NCI-H460 (cell line): ENCODE results near the gene BPGM. TPM values are rescaled to one million over a fixed set of nuclear protein-coding genes. Genes with fewer than 3 reads are reported as not detected.
"Not testable (repeated sequence)": the region's sequence is repeated elsewhere in the genome, so short reads cannot be mapped to it uniquely, and the experiment has no call there.

ENCODE experiments used
- DNase-seq: peaks from one replicate; pipeline ENCODE4 v3.0.0-alpha.2; 2016; ENCODE audit warnings: low read depth; ENCODE audit errors: extremely low read depth
- total RNA-seq: library from RNA; depleted of rRNA; stranded (reverse); fragments of >200 nt; shearing (Covaris generic); gene quantifications from 2 replicates; pipeline ENCODE4 v1.2.3, GENCODE V29; 2014

Gene BPGM
- total RNA-seq, 1 experiment from 2014 or later: 21.5 TPM

DNA sequence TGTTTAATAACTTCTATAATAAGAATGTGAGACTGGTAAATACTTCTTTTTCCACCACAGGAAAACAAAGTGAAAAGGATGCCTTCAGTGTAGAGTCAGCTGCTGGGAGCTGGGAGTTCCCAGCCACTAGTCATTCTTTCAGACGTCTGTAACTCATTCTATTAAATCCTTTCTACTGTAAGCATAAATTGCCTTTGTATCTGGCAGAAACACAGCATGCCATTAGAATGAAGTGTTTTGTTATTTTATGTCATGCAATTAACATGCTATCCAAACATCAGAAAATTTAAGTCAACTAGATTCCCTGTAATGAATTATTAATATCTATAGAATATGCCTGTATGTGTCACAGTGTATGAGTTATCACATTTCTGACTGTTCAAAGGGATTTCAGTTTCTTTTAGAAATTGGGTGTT is 14.3 kb downstream of the BPGM start:
- no peak for DNase-seq

DNA sequence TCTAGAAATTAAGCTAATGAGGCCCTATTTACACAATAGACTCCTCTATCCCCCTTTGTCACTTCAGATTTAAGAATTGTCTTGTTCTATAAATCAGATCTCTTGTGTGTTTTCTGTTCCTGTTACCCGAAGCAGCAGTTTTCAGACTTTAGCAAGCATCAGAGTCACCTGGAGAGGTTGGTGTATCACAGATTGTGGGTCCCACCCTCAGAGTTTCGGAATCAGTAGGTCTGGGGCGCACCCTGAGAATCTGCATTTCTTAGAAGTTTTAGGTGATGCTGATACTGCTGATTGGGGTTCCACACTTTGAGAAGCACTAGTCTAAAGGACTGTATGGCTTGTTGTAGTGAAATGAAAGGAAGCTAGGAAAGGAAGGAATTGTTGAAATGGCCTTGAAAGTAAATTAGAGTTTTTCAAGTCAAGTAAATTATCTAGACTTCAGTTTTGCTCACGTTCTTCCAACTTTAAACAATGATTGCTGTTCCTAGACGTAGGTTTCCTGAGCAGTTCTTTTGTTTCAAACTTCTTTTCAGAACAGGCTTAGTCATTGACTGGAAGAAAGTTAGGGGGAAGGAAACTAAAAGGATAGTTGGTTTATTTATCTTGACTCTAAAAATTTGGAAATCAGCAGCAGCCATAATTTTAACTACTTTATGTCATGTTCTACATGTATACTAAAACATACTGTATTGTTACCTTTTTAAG is 15.7 kb downstream of the BPGM start:
- no peak for DNase-seq

DNA sequence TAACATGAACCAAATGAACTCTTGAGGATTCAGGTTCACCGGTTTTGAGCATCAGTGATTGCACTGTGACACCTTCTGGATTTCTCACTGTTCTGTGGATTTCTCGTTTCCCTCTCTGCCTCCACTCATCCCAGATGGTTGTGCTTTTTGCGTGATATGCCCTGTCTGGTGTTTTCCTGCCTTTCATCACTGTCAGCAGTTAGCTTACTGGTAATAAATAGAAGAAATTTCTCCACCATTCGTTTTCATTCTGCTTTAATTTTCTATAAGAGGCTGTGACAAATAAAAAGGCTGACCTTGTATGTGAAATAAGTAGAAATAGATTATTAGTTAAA is 16.2 kb downstream of the BPGM start:
- no peak for DNase-seq

GRCh38 chr7:134665045-134665444 is 18.4 kb downstream of the BPGM start:
- not testable (repeated sequence) for DNase-seq

DNA sequence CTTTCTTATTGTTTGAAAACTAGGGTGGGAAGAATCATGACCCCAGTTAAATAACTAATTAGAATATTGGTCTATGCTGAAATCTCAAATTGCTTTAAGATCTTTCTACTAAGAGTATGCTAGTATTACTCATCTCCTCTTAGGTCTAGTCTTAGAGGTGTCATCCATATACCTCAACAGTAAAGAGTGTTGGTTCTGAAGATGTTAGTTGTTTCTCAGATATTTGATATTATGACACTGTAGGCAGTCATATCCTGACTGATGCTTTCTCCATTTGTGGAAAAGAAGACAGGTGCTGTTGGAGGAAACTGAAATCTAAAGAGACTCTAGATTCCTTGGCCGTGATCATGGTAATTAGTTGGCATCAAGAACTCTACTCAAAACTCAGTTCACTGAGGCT is 21.2 kb downstream of the BPGM start:
- DNase-seq: no peak

DNA sequence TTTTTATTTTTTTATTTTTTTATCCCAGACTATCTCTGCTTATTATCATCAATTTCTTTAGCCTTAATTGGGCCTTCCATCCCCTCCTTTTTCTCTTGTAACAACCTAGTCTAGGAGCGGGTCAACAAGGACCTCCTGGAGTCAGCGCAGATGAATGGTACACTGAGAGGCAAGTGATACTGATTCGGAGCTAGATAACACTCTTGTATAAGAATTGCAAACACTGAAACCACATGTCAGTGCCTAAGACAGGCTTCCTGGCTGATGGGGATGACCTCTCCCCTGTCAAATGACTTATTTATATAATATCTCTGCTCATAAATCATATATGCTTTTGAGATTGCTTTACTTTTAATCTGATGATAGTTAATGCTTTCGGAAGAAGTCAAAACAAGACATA is 22.7 kb downstream of the BPGM start:
- DNase-seq: no peak

GRCh38 chr7:134669845-134670373 is 23.3 kb downstream of the BPGM start:
- peak; percentile 55 for DNase-seq

- no peak for DNase-seq
Measured at GRCh38 chr7:134671609-134672008, 25.0 kb downstream of the BPGM start.

DNA sequence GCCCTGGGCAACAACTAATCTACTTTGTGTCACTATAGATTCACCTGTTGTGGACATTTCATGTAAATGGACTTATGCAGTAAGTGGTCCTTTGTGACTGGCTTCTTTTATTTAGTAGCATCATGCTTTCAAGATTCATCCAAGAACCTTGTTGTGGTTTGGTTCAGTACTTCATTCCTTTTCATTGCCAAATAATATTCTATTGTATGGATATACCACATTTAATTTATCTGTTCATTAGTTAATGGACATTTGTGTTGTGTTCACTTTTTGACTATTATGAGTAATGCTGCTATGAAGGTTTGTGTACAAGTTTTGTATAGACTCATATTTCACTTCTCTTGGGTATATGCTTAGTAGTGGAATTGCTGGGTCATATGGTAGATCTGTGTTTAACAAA is 27.8 kb downstream of the BPGM start:
- DNase-seq: no peak

- DNase-seq: no peak
Measured at GRCh38 chr7:134676743-134677142, 30.1 kb downstream of the BPGM start.

DNA sequence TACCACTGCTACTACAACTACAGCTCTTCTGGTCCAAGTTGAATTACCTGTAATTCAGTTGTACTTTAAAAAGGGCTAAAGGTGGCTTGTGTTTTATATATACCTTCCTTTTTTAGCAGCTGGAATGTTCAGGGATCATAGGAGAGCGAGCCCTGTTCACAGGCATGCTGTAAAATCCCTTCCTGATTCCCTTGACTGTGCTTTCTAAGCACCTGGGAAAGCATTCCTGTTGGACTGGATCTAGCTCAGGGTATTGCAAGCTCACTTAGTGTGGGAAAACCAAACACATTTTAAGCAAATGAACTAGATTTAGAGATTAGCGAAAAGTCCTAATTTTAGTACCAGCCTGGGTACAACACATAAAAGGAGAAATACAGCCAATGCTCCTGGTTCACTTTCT is 31.5 kb downstream of the BPGM start:
- DNase-seq: no peak

DNA sequence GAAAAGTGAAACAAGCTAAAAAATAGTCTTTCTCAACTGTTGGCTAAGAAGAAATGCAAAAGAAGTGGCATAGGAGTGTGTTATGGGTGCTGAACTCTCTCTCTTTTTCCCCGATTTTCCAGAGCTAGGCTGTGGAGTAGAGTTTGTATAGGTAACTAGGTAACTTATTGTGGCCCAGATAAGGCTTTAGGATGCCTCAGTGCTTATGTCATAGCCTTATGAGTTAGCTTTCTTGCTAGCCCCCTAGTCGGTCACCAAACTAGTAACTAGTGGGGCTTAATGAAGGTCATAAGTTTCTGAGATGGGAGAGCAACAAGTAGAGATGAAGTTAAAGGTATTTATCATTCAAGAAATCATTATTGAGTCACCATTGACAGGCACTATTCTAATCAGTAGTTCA is 32.4 kb downstream of the BPGM start:
- no peak for DNase-seq

GRCh38 chr7:134684165-134684564 is 37.5 kb downstream of the BPGM start:
- no peak for DNase-seq

GRCh38 chr7:134685250-134685649 is 38.6 kb downstream of the BPGM start:
- no peak for DNase-seq

DNA sequence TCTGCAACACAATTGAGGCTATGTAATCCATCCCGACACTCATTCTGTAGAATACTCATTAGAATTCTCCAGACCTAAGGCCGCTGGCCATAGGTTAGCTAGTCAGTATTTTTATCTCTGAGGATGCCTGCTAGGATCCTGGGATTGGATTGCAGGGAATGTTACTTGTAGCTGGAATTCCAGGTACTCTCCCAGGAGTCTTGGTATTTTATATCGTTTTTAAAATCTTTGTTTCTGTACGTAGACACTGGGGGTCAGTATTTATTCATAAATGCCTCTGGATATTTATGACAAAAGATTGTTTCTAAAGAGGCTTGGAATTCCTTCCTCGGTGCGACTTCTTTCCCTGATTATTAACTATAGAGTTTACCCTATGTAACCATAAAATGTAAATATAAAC is 40.1 kb downstream of the BPGM start:
- DNase-seq: no peak

GRCh38 chr7:134689550-134689949 is 42.9 kb downstream of the BPGM start:
- DNase-seq: not testable (repeated sequence)

DNA sequence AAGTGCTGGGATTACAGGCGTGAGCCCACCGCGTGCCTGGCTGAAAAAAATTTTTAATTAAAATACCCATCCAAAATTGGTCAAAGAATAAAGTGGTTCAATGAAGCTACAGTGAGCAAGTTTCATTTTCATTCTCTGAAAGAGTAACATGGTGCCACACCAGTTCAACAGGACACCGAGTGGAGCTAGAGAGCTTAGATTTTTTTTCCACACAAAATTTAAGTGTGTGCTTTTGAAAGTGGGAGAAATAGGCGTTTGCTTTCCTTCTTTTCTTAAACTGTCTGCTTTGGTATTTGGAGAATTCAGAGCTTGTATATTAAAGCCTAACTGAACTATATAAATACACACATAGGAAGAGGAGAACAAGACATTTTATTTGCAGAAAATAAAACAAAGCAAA is 43.4 kb downstream of the BPGM start:
- DNase-seq: no peak

DNA sequence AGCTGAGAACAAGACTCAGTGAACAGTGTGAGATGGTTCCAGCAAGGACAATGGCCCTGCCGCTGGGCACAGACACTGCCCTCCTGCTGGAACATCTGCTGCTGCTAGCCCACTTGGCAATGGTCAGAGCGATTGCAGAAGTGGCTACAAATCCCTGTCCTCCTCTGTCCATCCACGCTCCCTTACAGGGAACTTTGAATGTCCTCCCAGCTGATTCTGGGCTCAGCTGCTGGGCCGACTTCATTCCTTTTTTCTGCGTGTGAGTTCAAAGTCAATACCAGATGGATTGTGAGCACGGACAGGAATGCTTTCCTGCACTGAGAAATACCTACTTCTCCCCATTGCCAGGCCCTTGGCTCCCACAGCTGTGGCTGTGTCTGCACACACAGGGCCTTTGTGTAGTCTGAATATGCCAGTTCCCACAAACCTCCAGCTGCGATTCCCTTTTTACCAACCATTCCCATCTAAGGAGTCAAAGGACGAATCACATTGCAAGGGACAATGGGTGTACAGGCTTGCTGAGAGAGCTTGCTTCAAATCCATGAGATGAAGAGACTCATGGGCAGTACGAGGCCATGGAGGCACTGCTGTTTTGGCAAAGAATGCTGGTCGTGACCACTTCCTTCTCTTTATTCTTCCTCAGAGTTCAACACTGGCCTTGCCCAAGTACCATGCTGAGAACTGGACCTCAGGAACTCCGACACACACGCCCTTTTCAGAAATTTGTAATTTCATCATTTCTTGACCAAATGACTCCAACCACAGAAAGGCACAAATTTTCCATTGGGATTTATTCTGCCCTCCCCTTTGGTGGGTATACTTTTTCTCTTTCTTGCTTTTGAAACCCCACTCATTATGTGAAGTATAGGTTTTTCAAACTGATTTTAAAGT is 44.2 kb downstream of the BPGM start:
- DNase-seq: no peak

DNA sequence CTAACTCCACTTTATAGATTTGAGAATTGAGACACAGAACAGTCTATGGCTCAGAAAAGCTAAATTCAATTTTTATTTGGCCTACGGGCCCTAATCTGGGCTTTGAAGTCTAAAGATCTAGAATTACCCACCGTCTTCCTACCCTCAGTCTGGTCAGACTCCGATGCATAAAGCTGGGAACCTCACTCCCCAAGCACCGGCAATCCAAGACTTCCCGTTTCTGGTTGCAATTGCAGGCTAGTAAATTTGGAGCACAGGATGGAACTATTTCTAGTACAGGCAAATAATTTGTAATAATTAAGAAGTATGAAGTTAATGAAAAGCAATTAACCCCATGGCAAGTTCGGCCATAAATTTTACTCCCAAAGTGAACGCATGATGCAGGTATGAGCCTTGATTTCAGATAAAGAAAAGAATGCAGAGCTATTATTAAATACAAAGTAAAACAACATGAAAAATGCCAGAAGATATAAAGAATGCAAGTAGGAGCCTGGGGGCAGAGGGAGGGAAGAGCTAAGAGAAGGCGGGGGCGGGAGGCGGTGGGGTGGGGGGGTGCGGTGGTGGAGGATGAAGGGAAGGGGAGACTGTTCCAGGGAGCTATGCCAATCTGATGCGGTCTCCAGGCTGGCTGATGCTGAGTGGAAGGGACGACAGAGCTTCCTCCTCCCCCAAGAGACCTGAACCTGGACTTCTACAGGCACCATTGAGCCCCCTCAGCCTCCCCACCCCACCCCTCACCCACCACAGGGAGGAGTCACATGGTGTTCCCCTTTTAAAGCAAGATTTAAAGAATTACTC is 45.1 kb downstream of the BPGM start:
- DNase-seq: no peak

GRCh38 chr7:134692344-134692705 is 45.7 kb downstream of the BPGM start:
- no peak for DNase-seq

DNA sequence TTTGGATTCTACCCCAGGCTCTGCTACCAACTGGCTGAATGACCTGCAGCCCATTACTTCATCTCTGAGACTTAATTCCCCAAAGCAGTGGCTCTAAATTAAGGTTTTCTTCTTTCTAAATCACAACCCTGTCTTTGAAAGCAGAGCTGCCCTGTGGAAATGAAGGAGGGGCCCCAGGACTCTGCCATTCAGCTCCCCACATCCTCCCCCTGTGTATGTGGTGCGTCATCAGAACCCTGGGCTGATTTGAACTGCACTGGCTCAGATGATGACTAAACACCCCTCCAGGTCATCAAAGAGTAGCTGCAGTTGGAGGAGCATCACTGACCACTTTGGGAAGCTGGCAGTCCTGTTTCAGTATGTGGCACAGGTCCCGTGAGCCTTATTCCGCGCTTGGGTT is 46.6 kb downstream of the BPGM start:
- no peak for DNase-seq
